ENCODE results near the gene CAPN15. TPM values are rescaled to one million over a fixed set of nuclear protein-coding genes. Genes with fewer than 3 reads are reported as not detected.

The CAPN15 gene
- total RNA-seq, 1 donor from 2014 or later: 57.4 TPM

- Mint-ChIP-seq H3K36me3 (ENCODE audit: insufficient read depth) (no peaks in the 10 kb centered on the region), H3K4me3 (ENCODE audit: low read depth) (no peak overlapping the region), H3K27me3 (peaks cover 12% of the 10 kb centered on the region), H3K9me3 (ENCODE audit: low read depth) (no peaks in the 10 kb centered on the region), H3K4me1 (ENCODE audit: low read depth) (peaks cover 5% of the 10 kb centered on the region), H3K27ac (no peak overlapping the region)
- no peak for DNase-seq (ENCODE audit: low spot score, unreplicated experiment)
- TF ChIP-seq CTCF (IDR thresholded peaks at IDR 0.05; ENCODE audit: unreplicated experiment): peak; percentile 14
These were observed 57.8 kb downstream of the CAPN15 start for GRCh38 chr16:585351-585750.

- Mint-ChIP-seq H3K4me3 (ENCODE audit: low read depth) (no peak overlapping the region), H3K4me1 (ENCODE audit: low read depth) (peaks cover 12% of the 10 kb centered on the region), H3K27ac (peak overlapping the region; percentile 37), H3K36me3 (ENCODE audit: insufficient read depth) (no peaks in the 10 kb centered on the region), H3K27me3 (peaks cover 12% of the 10 kb centered on the region), H3K9me3 (ENCODE audit: low read depth) (no peaks in the 10 kb centered on the region)
- no peak for TF ChIP-seq CTCF (IDR thresholded peaks at IDR 0.05; ENCODE audit: unreplicated experiment)
- DNase-seq (ENCODE audit: low spot score, unreplicated experiment): no peak
These were observed 58.6 kb downstream of the CAPN15 start for GRCh38 chr16:586047-586644.

- peaks cover 14% of the 10 kb centered on the region for H3K4me1 Mint-ChIP-seq (ENCODE audit: low read depth)
- no peaks in the 10 kb centered on the region for H3K36me3 Mint-ChIP-seq (ENCODE audit: insufficient read depth)
These were observed 59.4 kb downstream of the CAPN15 start for GRCh38 chr16:586645-587590.

GRCh38 chr16:588639-588888, 61.1 kb downstream of the CAPN15 start:
- peaks cover 20% of the 10 kb centered on the region for H3K4me1 Mint-ChIP-seq (ENCODE audit: low read depth)
- no peaks in the 10 kb centered on the region for H3K9me3 Mint-ChIP-seq (ENCODE audit: low read depth)
- H3K36me3 Mint-ChIP-seq (ENCODE audit: insufficient read depth): peaks cover 3% of the 10 kb centered on the region
- peak overlapping the region; percentile 98 for H3K27ac Mint-ChIP-seq
- TF ChIP-seq CTCF (IDR thresholded peaks at IDR 0.05; ENCODE audit: unreplicated experiment): no peak
- peaks cover 12% of the 10 kb centered on the region for H3K27me3 Mint-ChIP-seq
- DNase-seq (ENCODE audit: low spot score, unreplicated experiment): peak; percentile 46
- peak overlapping the region; percentile 93 for H3K4me3 Mint-ChIP-seq (ENCODE audit: low read depth)

More at GRCh38 chr16:586645-587590, 59.4 kb downstream of the CAPN15 start:
- Mint-ChIP-seq H3K27ac (peak overlapping the region; percentile 81), H3K4me3 (ENCODE audit: low read depth) (peak overlapping the region; percentile 93), H3K9me3 (ENCODE audit: low read depth) (no peaks in the 10 kb centered on the region), H3K27me3 (peaks cover 12% of the 10 kb centered on the region)
- DNase-seq (ENCODE audit: low spot score, unreplicated experiment): no peak
- no peak for TF ChIP-seq CTCF (IDR thresholded peaks at IDR 0.05; ENCODE audit: unreplicated experiment)

GRCh38 chr16:588889-589657, 61.6 kb downstream of the CAPN15 start:
- Mint-ChIP-seq H3K27me3 (peaks cover 12% of the 10 kb centered on the region), H3K9me3 (ENCODE audit: low read depth) (no peaks in the 10 kb centered on the region), H3K4me1 (ENCODE audit: low read depth) (peaks cover 22% of the 10 kb centered on the region), H3K4me3 (ENCODE audit: low read depth) (peak overlapping the region; percentile 94), H3K36me3 (ENCODE audit: insufficient read depth) (peaks cover 3% of the 10 kb centered on the region), H3K27ac (peak overlapping the region; percentile 99)
- TF ChIP-seq CTCF (IDR thresholded peaks at IDR 0.05; ENCODE audit: unreplicated experiment): no peak
- peak; percentile 96 for DNase-seq (ENCODE audit: low spot score, unreplicated experiment)

All from progenitor cell of endocrine pancreas (in vitro differentiated cells).